HepG2 (cell line): Measurements from ENCODE around the gene NTN4. TPM values are rescaled to one million over a fixed set of nuclear protein-coding genes. Genes with fewer than 3 reads are reported as not detected.

Experiments used
- ATAC-seq: fragments of 200-7000 bp; cut with Tn5 transposase; 3 replicates; pipeline ENCODE4 v1.9.1; 2020; ENCODE audit warnings: mild to moderate bottlenecking, moderate library complexity
- BruUV-seq: library from RNA; stranded (reverse); fragments of 400-500 nt; replicated peaks from 2 replicates; lab custom pipeline; 2021; lab: Mats Ljungman, UMichigan
- CTCF ChIA-PET: fragments of 300-600 bp; formaldehyde crosslinking; extraction: SDS; loops from one replicate; lab custom pipeline; 2021; ENCODE audit warnings: low total read pairs, inconsistent platforms, low intra/inter-chr PET ratio; lab: Yijun Ruan, JAX
- POLR2A ChIA-PET: fragments of 350-600 bp; sonication (Branson Sonifier 250); formaldehyde crosslinking; loops from one replicate; lab custom pipeline; 2020; ENCODE audit warnings: antibody characterized with exemption, inconsistent platforms; lab: Yijun Ruan, JAX
- DNase-seq: peaks from one replicate; pipeline ENCODE4 v3.0.0-alpha.2; 2015; ENCODE audit warnings: low spot score
- FAIRE-seq: peaks from 3 replicates; lab custom pipeline; 2011; peaks lifted over from hg19 to GRCh38; lab: Jason Lieb, UNC
- H2AFZ ChIP-seq: one replicate; pipeline ENCODE4 v1.6.1; 2011; ENCODE audit warnings: low read length, inconsistent platforms
- H3K27ac ChIP-seq: fragments of 300-600 bp; 3 replicates; pipeline ENCODE4 v1.8.0; 2011; ENCODE audit warnings: mixed run types, mild to moderate bottlenecking, mixed read lengths, low read length, inconsistent platforms; ENCODE audit not compliant: insufficient read depth; ENCODE audit errors: extremely low read length
- H3K27me3 ChIP-seq, 2 experiments: fragments of 200-600 bp in 1 of 2; 2 replicates in 1 of 2; 3 replicates in 1 of 2; pipeline versions ENCODE4 v1.6.0 to v1.8.0; 2011; ENCODE audit warnings: low read length in 2 of 2, mild to moderate bottlenecking in 2 of 2, moderate library complexity in 2 of 2, inconsistent platforms in 1 of 2; ENCODE audit not compliant: insufficient read depth in 2 of 2, control insufficient read depth in 1 of 2
- H3K36me3 ChIP-seq, 2 experiments: fragments of 200-600 bp in 1 of 2; replicated peaks in 1 of 2; 2 replicates in 1 of 2; 3 replicates in 1 of 2; pipeline versions ENCODE4 v1.5.1 to v1.8.0; 2011; ENCODE audit warnings: low read length in 2 of 2, inconsistent platforms in 1 of 2; ENCODE audit not compliant: insufficient read depth in 2 of 2, control insufficient read depth in 1 of 2
- H3K4me1 ChIP-seq: 2 replicates; pipeline ENCODE4 v1.5.1; 2012; ENCODE audit warnings: low read length, inconsistent platforms; ENCODE audit not compliant: insufficient read depth
- H3K4me2 ChIP-seq: 2 replicates; pipeline ENCODE4 v1.6.0; 2011; ENCODE audit warnings: low read depth, low read length, inconsistent platforms
- H3K4me3 ChIP-seq, 3 experiments: fragments of 200-600 bp in 1 of 3; sonication (generic), shearing (Covaris generic) in 1 of 3; replicated peaks in 1 of 3; 2 replicates each; pipeline ENCODE4 v1.5.1; 2011 to 2016; ENCODE audit warnings: low read length in 3 of 3, inconsistent platforms in 2 of 3, low read depth in 2 of 3, mild to moderate bottlenecking in 2 of 3, control low read depth in 1 of 3, mixed read lengths in 1 of 3; ENCODE audit not compliant: insufficient read depth in 1 of 3
- H3K79me2 ChIP-seq: one replicate; pipeline ENCODE4 v1.6.1; 2011; ENCODE audit warnings: low read length, inconsistent platforms; ENCODE audit not compliant: insufficient read depth
- H3K9ac ChIP-seq: 2 replicates; pipeline ENCODE4 v1.6.0; 2011; ENCODE audit warnings: mild to moderate bottlenecking, low read depth, low read length, inconsistent platforms; ENCODE audit not compliant: insufficient read depth
- H3K9me3 ChIP-seq: 2 replicates; pipeline ENCODE4 v1.5.1; 2012; ENCODE audit warnings: mild to moderate bottlenecking, low read length
- H4K20me1 ChIP-seq: 2 replicates; pipeline ENCODE4 v1.6.0; 2011; ENCODE audit warnings: inconsistent platforms, mild to moderate bottlenecking, low read length, moderate library complexity; ENCODE audit not compliant: insufficient read depth
- ARID2 ChIP-seq: sonication (generic); formaldehyde crosslinking; IDR thresholded peaks from 2 replicates; pipeline ENCODE4 v1.8.1; 2022; ENCODE audit warnings: mild to moderate bottlenecking, missing genetic modification reagents, borderline replicate concordance
- BATF2 ChIP-seq: sonication (generic); formaldehyde crosslinking; IDR thresholded peaks from 2 replicates; pipeline ENCODE4 v1.8.0; 2022; ENCODE audit warnings: mild to moderate bottlenecking, missing genetic modification reagents, moderate library complexity
- ETV5 ChIP-seq: IDR thresholded peaks from 2 replicates; pipeline ENCODE4 v1.6.1; 2018; ENCODE audit warnings: missing biosample characterization, missing genetic modification reagents, inconsistent platforms, borderline replicate concordance
- FOXK2 ChIP-seq: fragments of 450-650 bp; IDR thresholded peaks from 2 replicates; pipeline ENCODE4 v1.6.1; 2016
- GTF2F1 ChIP-seq: fragments of 150-350 bp; IDR thresholded peaks from 2 replicates; pipeline ENCODE4 v1.6.1; 2014; ENCODE audit warnings: low read length
- MIXL1 ChIP-seq: IDR thresholded peaks from 2 replicates; pipeline ENCODE4 v1.6.1; 2016
- MTA3 ChIP-seq: sonication (generic); formaldehyde crosslinking; IDR thresholded peaks from 2 replicates; pipeline ENCODE4 v1.4.0; 2020; ENCODE audit warnings: missing genetic modification reagents
- RAD21 ChIP-seq: fragments of 450-650 bp; formaldehyde crosslinking; IDR thresholded peaks from 2 replicates; pipeline ENCODE4 v1.5.0; 2020; ENCODE audit warnings: mild to moderate bottlenecking
- SNAPC2 ChIP-seq: sonication (generic); formaldehyde crosslinking; IDR thresholded peaks from 2 replicates; pipeline ENCODE4 v1.8.1; 2022; ENCODE audit warnings: mild to moderate bottlenecking, missing genetic modification reagents
- SOX13 ChIP-seq, 3 experiments: fragments of 450-650 bp in 1 of 3; sonication (generic) in 1 of 3; formaldehyde crosslinking in 1 of 3; IDR thresholded peaks in 2 of 3; conservative IDR thresholded peaks in 1 of 3; 2 replicates each; pipeline versions ENCODE4 v1.5.0 to v1.6.1; 2016 to 2020; ENCODE audit warnings: antibody characterized with exemption in 1 of 3, mild to moderate bottlenecking in 1 of 3, missing compliant biosample characterization in 1 of 3, missing genetic modification reagents in 1 of 3, moderate library complexity in 1 of 3
- TEAD3 ChIP-seq: optimal IDR thresholded peaks from 2 replicates; pipeline ENCODE3; 2016; ENCODE audit warnings: borderline replicate concordance
- ZBTB38 ChIP-seq: sonication (generic); formaldehyde crosslinking; IDR thresholded peaks from 2 replicates; pipeline ENCODE4 v1.5.1; 2020; ENCODE audit warnings: mild to moderate bottlenecking, missing genetic modification reagents
- ZFYVE20 ChIP-seq: sonication (generic); formaldehyde crosslinking; IDR thresholded peaks from 2 replicates; pipeline ENCODE4 v1.8.0; 2023; ENCODE audit warnings: low read depth, mild to moderate bottlenecking, moderate library complexity, missing genetic modification reagents, borderline replicate concordance
- ZNF232 ChIP-seq: sonication (generic); formaldehyde crosslinking; IDR thresholded peaks from 2 replicates; pipeline ENCODE4 v1.4.0; 2020; ENCODE audit warnings: missing genetic modification reagents, borderline replicate concordance
- ZNF260 ChIP-seq: sonication (generic); formaldehyde crosslinking; IDR thresholded peaks from 2 replicates; pipeline ENCODE4 v1.4.0; 2020; ENCODE audit warnings: missing genetic modification reagents, low read depth, mild to moderate bottlenecking, borderline replicate concordance
- ZNF383 ChIP-seq: sonication (generic); formaldehyde crosslinking; IDR thresholded peaks from 2 replicates; pipeline ENCODE4 v1.4.0; 2020; ENCODE audit warnings: missing genetic modification reagents, mild to moderate bottlenecking, borderline replicate concordance
- ZNF580 ChIP-seq: IDR thresholded peaks from 2 replicates; pipeline ENCODE4 v1.6.1; 2016; ENCODE audit warnings: low read depth, borderline replicate concordance
- ZNF703 ChIP-seq: sonication (generic); formaldehyde crosslinking; IDR thresholded peaks from 2 replicates; pipeline ENCODE4 v1.5.1; 2020; ENCODE audit warnings: missing genetic modification reagents, mild to moderate bottlenecking, moderate library complexity, borderline replicate concordance
- WGBS: methylation state at CpG from one replicate; pipeline ENCODE4 v1.1.6; 2017; ENCODE audit warnings: low lambda C conversion rate; 5-methylcytosine and 5-hydroxymethylcytosine counted together
- in situ Hi-C: cut with HindIII; loops from 2 replicates; pipeline ENCODE4 v1.10.0; 2017; ENCODE audit warnings: low pct_unique_long_range_greater_than_20kb; ENCODE audit not compliant: extremely low pct_ligation_motif_present
- intact Hi-C: fragments of 100-400 bp; cut with micrococcal nuclease; formaldehyde crosslinking; loops from one replicate; pipeline ENCODE4 v1.10.0; 2022; ENCODE audit not compliant: unreplicated experiment
- polyA plus RNA-seq, 8 experiments: library from polyadenylated mRNA; depleted of rRNA in 3 of 8; stranded (reverse) in 7 of 8; unstranded in 1 of 8; fragments of >200 nt; fragmentation: Illumina TruSeq in 4 of 8; extraction: Trizol in 4 of 8; gene quantifications; 2 replicates each; pipeline versions ENCODE4 v1.2.1 to v1.2.3, GENCODE V29; 2011 to 2016; ENCODE audit warnings: low read depth in 4 of 8, missing spikeins in 1 of 8, mixed read lengths in 1 of 8; ENCODE audit not compliant: insufficient read depth in 1 of 8
- total RNA-seq, 5 experiments: library from RNA; depleted of rRNA; stranded (reverse); fragments of >200 nt; fragmentation: Illumina TruSeq; extraction: Trizol; gene quantifications; 2 replicates each; pipeline ENCODE4 v1.2.3, GENCODE V29; 2016; ENCODE audit warnings: low read depth in 1 of 5
- TF ChIP-seq, protein P1 (sequence below): IDR thresholded peaks from 2 replicates; pipeline ENCODE4 v1.6.1; 2016; ENCODE audit warnings: mild to moderate bottlenecking, missing biosample characterization, missing genetic modification reagents
- TF ChIP-seq, protein P2 (sequence below): sonication (generic); formaldehyde crosslinking; IDR thresholded peaks from 2 replicates; pipeline ENCODE4 v1.4.0; 2020; ENCODE audit warnings: low read depth, missing genetic modification reagents

The NTN4 gene
- total and polyA plus RNA-seq, 2 of the 13 experiments (the other 11 are each of a cell fraction or from before 2014, with no cell fraction given) = 7.8 to 11.5 TPM

DNA sequence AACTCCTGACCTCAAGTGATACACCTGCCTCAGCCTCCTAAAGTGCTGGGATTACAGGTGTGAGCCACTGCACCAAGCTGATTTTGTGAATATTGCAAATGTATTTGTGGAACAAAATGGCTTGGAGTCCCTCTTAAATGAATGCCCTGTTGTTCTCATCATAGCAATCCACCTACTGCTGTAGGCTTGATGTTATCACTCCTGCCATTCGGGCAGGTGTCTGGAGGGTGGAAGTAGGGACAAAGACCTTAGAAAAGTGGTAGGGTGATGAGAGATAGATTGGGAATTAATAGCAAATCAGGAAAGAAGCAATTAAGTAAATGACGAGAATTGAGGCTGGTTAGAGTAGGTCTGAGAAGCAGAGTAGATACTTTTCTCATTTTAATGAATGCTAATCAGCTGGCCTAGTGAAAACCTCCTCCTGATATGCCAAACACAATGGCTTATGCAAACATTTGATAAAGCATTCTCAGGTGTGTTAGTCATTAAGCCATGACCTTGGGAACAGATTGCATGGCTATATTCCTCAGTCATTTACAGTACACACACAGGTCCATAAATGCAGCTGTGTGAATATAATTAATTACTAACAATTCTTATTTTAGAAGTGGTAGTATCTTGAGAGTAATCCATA is 178.8 kb downstream of the NTN4 start:
- ChIA-PET POLR2A (no interaction called here), CTCF (no interaction called here)
- H2AFZ ChIP-seq = no peak overlapping the region
- ATAC-seq (peak; percentile 59), DNase-seq (peak; percentile 62), FAIRE-seq (no peak)
- H3K9me3 ChIP-seq = no peaks in the 10 kb centered on the region
- H3K27me3 ChIP-seq = no peaks in the 10 kb centered on the region
- no peak overlapping the region for H3K27ac ChIP-seq
- intact Hi-C loops (no loop called here), in situ Hi-C loops (no loop called here)
- no peaks in the 10 kb centered on the region for H3K79me2 ChIP-seq
- no TSS peak for BruUV-seq
- 0 out of 2 replicates have a peak overlapping the region, but pooled peaks have one; percentile 2 for H3K4me2 ChIP-seq
- peaks cover 48% of the 10 kb centered on the region for H3K4me1 ChIP-seq
- H4K20me1 ChIP-seq = no peaks in the 10 kb centered on the region
- WGBS = 0% methylated on average over 2 of the region's 2 CpGs
- H3K36me3 ChIP-seq = no peaks in the 10 kb centered on the region
- H3K9ac ChIP-seq = no peak overlapping the region
- no peak overlapping the region for H3K4me3 ChIP-seq
- TF ChIP-seq RAD21 = no peak
- TF ChIP-seq SOX13 (IDR thresholded peaks at IDR 0.05) = no peak
- peak in 1 of 2 experiments; percentile 82; a peak in 2 of 4 replicates for TF ChIP-seq SOX13 (CRISPR knock-in tag; conservative IDR thresholded peaks at IDR 0.05 in 1 of 2, IDR thresholded peaks at IDR 0.05 in 1 of 2)
- TF ChIP-seq ARID2 (CRISPR knock-in tag) = no peak
- TF ChIP-seq GTF2F1 = no peak
- TF ChIP-seq TEAD3 (CRISPR knock-in tag) = peak; percentile 38
- 0 out of 2 replicates have a peak, but pooled peaks have one; percentile 20 for TF ChIP-seq MIXL1 (CRISPR knock-in tag)
- TF ChIP-seq ZNF383 (CRISPR knock-in tag) = no peak
- TF ChIP-seq, protein P1, sequence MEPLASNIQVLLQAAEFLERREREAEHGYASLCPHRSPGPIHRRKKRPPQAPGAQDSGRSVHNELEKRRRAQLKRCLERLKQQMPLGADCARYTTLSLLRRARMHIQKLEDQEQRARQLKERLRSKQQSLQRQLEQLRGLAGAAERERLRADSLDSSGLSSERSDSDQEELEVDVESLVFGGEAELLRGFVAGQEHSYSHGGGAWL (CRISPR knock-in tag) = no peak
- TF ChIP-seq SNAPC2 (CRISPR knock-in tag) = 0 out of 2 replicates have a peak, but pooled peaks have one; percentile 25
- TF ChIP-seq, protein P2, sequence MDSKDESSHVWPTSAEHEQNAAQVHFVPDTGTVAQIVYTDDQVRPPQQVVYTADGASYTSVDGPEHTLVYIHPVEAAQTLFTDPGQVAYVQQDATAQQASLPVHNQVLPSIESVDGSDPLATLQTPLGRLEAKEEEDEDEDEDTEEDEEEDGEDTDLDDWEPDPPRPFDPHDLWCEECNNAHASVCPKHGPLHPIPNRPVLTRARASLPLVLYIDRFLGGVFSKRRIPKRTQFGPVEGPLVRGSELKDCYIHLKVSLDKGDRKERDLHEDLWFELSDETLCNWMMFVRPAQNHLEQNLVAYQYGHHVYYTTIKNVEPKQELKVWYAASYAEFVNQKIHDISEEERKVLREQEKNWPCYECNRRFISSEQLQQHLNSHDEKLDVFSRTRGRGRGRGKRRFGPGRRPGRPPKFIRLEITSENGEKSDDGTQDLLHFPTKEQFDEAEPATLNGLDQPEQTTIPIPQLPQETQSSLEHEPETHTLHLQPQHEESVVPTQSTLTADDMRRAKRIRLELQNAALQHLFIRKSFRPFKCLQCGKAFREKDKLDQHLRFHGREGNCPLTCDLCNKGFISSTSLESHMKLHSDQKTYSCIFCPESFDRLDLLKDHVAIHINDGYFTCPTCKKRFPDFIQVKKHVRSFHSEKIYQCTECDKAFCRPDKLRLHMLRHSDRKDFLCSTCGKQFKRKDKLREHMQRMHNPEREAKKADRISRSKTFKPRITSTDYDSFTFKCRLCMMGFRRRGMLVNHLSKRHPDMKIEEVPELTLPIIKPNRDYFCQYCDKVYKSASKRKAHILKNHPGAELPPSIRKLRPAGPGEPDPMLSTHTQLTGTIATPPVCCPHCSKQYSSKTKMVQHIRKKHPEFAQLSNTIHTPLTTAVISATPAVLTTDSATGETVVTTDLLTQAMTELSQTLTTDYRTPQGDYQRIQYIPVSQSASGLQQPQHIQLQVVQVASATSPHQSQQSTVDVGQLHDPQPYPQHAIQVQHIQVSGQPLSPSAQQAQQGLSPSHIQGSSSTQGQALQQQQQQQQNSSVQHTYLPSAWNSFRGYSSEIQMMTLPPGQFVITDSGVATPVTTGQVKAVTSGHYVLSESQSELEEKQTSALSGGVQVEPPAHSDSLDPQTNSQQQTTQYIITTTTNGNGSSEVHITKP (CRISPR knock-in tag) = no peak
- TF ChIP-seq MTA3 = no peak
- TF ChIP-seq ZNF232 (CRISPR knock-in tag) = no peak
- no peak for TF ChIP-seq BATF2 (CRISPR knock-in tag)
- TF ChIP-seq ZNF580 (CRISPR knock-in tag) = no peak
- TF ChIP-seq ZBTB38 = no peak
- TF ChIP-seq ZFYVE20 = no peak
- TF ChIP-seq ZNF703 (CRISPR knock-in tag) = no peak
- TF ChIP-seq ETV5 (CRISPR knock-in tag) = no peak
- no peak for TF ChIP-seq FOXK2
- TF ChIP-seq ZNF260 (CRISPR knock-in tag) = no peak
